ENCODE data around the gene SGCG.
"Not testable (repeated sequence)": the region's sequence is repeated elsewhere in the genome, so short reads cannot be mapped to it uniquely, and the experiment has no call there.

The SGCG gene

DNA sequence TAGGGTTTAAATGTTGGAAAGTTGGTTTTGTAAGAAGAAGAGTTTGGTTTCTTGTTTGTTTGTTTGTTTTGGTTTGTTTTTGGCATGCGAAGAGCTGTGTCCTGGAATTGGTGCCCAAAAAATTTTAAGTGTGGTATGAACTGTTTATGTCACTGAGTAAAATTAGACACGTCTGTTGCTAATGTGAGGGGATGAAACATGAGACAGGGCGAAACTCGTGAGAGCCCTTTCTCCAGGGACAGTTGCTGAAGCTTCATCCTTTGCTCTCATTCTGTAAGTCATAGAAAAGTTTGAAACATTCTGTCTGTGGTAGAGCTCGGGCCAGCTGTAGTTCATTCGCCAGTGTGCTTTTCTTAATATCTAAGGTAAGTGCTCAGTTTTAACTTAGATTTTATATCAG is at the start of gene SGCG:
Gene SGCG (plus strand): TSS at position 269 of the 400 bp plus-strand sequence. CDS start 22,716 bp downstream, outside the sequence.
- DNase-seq (ENCODE audit: extremely low read depth in 1 of 2, low read depth in 1 of 2): no peak

- DNase-seq (ENCODE audit: extremely low read depth in 1 of 2, low read depth in 1 of 2): no peak
Measured at GRCh38 chr13:23134542-23134941, 46.2 kb upstream of the SGCG start.

- no peak for DNase-seq (ENCODE audit: extremely low read depth in 1 of 2, low read depth in 1 of 2)
Measured at GRCh38 chr13:23140492-23140891, 40.3 kb upstream of the SGCG start.

GRCh38 chr13:23141964-23142363 is 38.8 kb upstream of the SGCG start:
- DNase-seq (ENCODE audit: extremely low read depth in 1 of 2, low read depth in 1 of 2): no peak

- DNase-seq (ENCODE audit: extremely low read depth in 1 of 2, low read depth in 1 of 2): not testable (repeated sequence)
Measured at GRCh38 chr13:23142607-23143006, 38.2 kb upstream of the SGCG start.

DNA sequence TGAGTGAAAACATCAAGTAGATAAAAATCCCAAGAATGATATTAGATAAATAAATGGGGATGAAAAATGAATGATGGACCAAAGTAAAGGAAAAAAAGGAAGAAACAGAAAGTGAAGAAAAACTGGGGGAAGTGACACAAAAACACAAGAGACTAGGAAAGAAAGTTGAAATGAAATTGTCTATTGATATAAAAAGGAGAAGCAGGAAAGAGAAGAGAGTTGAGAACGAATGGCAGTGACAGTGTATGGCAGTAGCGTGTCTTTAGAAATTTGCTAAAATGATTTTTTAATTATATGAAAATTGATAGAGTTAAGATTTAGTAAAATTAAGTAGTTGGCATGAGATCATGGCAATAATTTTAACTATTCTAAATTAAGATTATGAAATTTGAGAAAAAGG is 36.3 kb upstream of the SGCG start:
- no peak for DNase-seq (ENCODE audit: extremely low read depth in 1 of 2, low read depth in 1 of 2)

- no peak for DNase-seq (ENCODE audit: extremely low read depth in 1 of 2, low read depth in 1 of 2)
Measured at GRCh38 chr13:23146006-23146405, 34.8 kb upstream of the SGCG start.

GRCh38 chr13:23146811-23147625 is 33.8 kb upstream of the SGCG start:
- no peak for DNase-seq (ENCODE audit: extremely low read depth in 1 of 2, low read depth in 1 of 2)

DNA sequence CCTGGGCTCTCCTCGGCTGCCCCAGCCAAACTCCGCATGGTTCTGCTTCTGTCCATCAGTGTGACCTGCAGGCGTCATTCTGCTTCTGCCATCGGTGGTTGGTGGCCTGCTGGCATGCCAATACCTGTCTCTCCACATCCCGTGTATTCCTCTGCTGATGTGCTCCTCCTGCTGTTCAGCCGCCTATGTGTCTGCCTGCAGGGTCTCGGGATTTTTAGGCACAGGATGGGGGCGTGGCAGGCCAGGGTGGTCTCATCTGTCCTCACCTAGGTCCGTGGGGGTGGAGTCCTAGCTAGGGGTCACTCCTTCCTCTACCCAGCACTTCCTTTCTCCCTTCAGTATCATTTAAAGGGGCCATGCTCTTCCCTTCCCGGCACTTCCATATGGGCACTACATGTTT is 33.0 kb upstream of the SGCG start:
- DNase-seq (ENCODE audit: extremely low read depth in 1 of 2, low read depth in 1 of 2): no peak

DNA sequence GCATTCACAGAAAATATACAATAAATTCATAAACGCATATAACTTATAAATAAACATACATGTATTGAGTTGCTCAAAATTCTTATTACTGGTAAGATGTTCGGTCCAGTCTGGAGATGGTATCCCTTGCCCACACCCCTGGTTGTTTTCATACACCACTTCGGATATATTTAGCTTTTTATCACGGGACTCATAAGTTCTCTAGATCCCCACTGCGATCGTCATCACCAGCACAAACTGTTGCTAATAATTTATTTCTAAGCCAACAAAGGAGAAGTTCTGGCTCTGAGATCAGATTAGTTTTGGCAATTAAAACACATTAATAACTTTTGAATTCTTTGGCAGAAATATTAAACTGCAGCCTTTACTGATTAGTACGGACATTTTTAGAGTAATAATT is 23.0 kb upstream of the SGCG start:
- DNase-seq (ENCODE audit: extremely low read depth in 1 of 2, low read depth in 1 of 2): no peak

DNA sequence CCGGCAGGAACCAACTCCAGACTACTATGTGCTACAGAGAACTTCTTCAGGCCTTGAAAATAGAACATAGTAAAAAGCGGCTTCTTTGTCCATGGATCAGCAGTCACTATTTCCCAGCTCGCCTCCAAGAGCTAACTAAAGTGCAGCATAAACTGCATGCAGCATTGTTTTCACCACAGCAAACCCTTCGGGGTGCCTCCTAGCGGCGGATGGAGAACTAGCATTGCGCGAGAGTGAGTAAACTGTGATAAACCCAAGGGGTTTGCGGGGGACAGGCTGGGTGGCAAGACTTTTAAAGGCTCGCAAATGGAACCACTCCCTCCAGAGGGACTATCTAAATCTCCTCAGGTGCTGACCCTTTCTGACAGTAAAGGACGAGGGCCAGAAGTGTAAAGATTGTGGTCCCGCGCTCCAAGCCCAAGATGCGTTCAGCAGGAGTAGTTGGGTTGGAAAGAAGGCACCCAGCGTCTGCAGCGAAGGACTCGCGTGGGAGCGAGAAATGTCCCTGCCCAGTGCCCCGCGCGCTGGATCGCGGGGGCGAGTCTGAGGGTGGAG is 21.5 kb upstream of the SGCG start:
- DNase-seq (ENCODE audit: extremely low read depth in 1 of 2, low read depth in 1 of 2): no peak

GRCh38 chr13:23159760-23160637 is 20.8 kb upstream of the SGCG start:
- DNase-seq (ENCODE audit: extremely low read depth in 1 of 2, low read depth in 1 of 2): no peak

DNA sequence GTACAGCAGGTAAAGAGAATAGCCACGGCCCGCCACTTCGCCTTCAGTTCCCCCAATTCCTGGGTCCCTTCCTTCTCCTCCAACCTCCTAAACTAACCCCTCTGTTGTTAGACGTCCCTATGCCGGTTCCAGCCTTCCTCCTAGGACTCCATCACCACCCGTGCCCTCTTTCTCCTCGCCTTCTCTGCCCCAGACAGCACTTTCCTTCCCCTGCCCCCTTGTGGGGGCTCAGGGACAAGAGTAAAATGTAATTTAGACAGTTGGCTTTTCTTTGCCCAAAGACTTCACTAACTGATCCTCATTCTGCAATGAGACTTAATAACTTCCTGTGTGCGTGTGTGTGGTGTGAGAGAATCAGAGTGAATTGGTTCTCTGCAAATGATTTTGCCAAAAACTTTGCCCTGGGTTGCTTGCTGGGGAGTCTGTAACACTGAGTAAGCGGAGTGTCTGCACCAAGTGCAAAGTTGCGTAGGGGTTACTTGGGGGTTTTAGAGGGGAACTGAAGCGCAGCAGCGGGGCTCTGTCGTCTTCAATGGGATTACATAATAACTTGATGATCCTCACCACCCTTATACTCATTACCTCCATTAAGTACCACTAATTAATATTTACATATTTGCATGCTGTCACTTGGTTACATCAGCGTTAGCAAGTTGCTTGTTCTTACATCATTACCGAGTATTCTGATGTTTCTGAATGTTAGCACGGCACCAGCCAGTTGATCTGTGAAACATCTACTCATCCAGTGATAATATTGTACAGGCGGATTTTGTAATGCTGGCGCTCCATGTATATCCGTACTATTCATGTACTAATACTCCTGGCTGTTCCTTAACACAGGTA is 19.9 kb upstream of the SGCG start:
- DNase-seq (ENCODE audit: extremely low read depth in 1 of 2, low read depth in 1 of 2): no peak

GRCh38 chr13:23161481-23161825 is 19.3 kb upstream of the SGCG start:
- no peak for DNase-seq (ENCODE audit: extremely low read depth in 1 of 2, low read depth in 1 of 2)

DNA sequence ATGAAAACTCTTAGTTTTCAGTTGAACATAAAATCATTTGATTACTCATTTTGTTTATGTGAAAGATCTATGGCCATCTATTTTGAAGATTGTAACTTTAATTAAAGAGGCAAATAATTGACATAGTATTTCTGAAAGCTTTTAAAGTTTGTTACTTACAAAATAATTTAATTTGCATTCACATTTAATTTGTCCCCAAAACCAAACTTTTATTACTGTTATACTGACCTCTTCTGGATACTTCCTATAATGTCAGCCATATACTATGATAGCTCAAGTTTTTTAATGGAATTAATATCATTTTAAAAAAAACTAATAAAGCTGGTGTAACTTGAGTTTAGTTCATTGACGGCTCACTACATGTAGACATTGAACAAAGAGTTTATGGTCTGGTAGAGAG is 4.9 kb upstream of the SGCG start:
- DNase-seq (ENCODE audit: extremely low read depth in 1 of 2, low read depth in 1 of 2): no peak

DNA sequence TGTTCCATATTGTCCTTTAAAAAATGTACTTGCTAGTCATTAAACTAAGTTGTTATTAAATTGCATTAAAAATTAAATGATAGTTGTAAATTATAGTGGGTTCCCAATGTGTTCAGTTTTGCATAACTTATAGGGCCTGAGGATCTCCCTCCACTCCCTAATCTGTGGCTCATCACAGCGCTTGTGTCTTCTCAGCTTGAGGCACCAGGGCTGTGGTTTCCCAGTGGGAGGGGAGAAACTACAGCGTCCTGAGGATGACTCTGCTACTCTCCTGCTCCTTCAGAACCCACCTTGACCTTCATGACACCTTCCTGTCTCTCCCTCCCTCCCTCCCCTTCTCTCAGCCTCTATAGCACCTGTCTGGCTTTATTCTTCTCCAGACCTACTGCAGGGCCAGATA is 1.4 kb downstream of the SGCG start:
- no peak for DNase-seq (ENCODE audit: extremely low read depth in 1 of 2, low read depth in 1 of 2)

DNA sequence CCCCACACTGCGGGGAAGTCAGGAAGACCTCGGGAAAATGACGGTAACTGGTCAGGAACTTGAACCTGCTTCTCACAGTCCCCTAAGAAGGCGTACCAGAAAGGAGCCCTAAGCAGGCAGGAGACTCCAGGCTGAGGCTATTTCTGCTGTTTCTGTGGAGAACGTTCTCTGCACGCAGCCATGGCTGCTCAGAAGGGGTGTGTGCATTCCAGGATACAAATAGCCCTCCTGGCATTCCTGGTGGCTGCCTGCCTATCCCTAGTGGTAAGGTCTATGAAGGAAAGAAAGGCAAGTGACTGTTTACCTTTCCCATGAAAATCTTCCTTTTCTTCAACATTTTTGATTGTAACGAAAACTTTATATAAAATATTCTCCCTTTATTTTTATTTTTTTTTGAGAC is 2.5 kb downstream of the SGCG start:
- DNase-seq (ENCODE audit: extremely low read depth in 1 of 2, low read depth in 1 of 2): no peak

DNA sequence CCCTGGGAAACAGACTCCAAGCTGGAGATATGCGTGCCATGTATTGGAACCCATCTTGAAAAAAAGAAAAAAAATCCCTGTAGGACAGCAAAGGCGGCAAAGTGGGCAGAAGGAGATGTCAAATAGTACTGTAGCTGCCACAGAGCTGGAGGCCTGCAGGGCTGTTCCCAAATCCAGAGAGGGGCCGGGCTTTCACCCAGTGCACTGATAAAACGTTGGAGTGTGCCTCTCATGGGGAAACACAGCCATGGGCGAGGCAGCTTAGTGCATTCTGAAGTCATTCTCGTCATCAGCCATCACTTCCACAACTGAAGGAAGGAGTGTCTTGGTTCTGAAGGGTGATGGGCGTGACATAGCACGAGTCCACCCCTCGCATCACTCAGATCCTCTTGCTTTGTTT is 4.8 kb downstream of the SGCG start:
- DNase-seq (ENCODE audit: extremely low read depth in 1 of 2, low read depth in 1 of 2): no peak

GRCh38 chr13:23201870-23202269 is 21.1 kb downstream of the SGCG start:
- DNase-seq (ENCODE audit: extremely low read depth in 1 of 2, low read depth in 1 of 2): no peak

DNA sequence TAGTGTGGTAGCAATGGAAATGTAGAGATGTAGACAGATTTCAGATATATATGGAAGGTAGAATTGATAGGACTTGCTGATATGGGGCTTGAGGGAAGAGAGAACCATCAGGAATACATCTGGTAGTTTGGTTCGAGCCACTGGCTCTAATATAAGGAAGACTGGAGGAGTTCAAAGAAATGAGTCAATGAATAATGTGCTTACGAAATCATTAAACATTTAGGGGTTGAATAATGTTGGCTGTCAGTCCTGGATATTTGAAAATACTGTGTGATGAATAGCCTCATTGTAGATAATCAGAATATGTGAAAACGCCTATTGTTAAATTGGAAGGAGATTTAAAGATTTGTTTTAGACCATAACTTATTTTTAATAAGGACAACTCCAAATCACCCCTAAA is 21.6 kb downstream of the SGCG start:
- no peak for DNase-seq (ENCODE audit: extremely low read depth in 1 of 2, low read depth in 1 of 2)

DNA sequence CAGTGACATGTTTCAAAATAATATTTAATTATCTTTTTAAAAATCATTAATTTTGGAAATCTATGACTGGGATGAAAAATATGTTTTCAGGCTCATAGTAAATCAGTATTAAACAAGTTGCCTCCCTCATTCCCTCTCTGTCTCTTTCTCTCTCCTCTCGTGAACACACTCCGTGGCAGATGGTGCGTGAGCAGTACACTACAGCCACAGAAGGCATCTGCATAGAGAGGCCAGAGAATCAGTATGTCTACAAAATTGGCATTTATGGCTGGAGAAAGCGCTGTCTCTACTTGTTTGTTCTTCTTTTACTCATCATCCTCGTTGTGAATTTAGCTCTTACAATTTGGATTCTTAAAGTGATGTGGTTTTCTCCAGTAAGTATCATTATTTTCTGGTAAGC is 22.7 kb downstream of the SGCG start:
- no peak for DNase-seq (ENCODE audit: extremely low read depth in 1 of 2, low read depth in 1 of 2)
